ENCODE data around the gene XAB2.

The XAB2 gene

GRCh38 chr19:7661744-7662538 is 32.6 kb upstream of the XAB2 start:
- no peak overlapping the region for H3K4me3 ChIP-seq (ENCODE audit: low read depth, low read length)
- TF ChIP-seq CTCF (IDR thresholded peaks at IDR 0.05; ENCODE audit: insufficient read depth, low read depth, low read length, missing control alignments), result no peak
- DNase-seq (ENCODE audit: low read depth), result no peak

- H3K4me3 ChIP-seq (ENCODE audit: low read depth, low read length), result peak overlapping the region; percentile 53
- TF ChIP-seq CTCF (IDR thresholded peaks at IDR 0.05; ENCODE audit: insufficient read depth, low read depth, low read length, missing control alignments), result no peak
- DNase-seq (ENCODE audit: low read depth), result peak; percentile 96
Observed at GRCh38 chr19:7658219-7658686, 28.9 kb upstream of the XAB2 start.

- no peak overlapping the region for H3K4me3 ChIP-seq (ENCODE audit: low read depth, low read length)
- DNase-seq (ENCODE audit: low read depth), result no peak
- no peak for TF ChIP-seq CTCF (IDR thresholded peaks at IDR 0.05; ENCODE audit: insufficient read depth, low read depth, low read length, missing control alignments)
Observed at GRCh38 chr19:7657131-7657751, 27.9 kb upstream of the XAB2 start.

GRCh38 chr19:7655581-7655980 is 26.2 kb upstream of the XAB2 start:
- no peak for DNase-seq (ENCODE audit: low read depth)
- no peak for TF ChIP-seq CTCF (IDR thresholded peaks at IDR 0.05; ENCODE audit: insufficient read depth, low read depth, low read length, missing control alignments)
- no peak overlapping the region for H3K4me3 ChIP-seq (ENCODE audit: low read depth, low read length)

- TF ChIP-seq CTCF (IDR thresholded peaks at IDR 0.05; ENCODE audit: insufficient read depth, low read depth, low read length, missing control alignments), result no peak
- H3K4me3 ChIP-seq (ENCODE audit: low read depth, low read length), result no peak overlapping the region
- no peak for DNase-seq (ENCODE audit: low read depth)
Observed at GRCh38 chr19:7654401-7654800, 25.1 kb upstream of the XAB2 start.

- H3K4me3 ChIP-seq (ENCODE audit: low read depth, low read length), result peak overlapping the region; percentile 28
Observed at GRCh38 chr19:7652061-7652641, 22.8 kb upstream of the XAB2 start.

More at GRCh38 chr19:7652061-7652641, 22.8 kb upstream of the XAB2 start:
- TF ChIP-seq CTCF (IDR thresholded peaks at IDR 0.05; ENCODE audit: insufficient read depth, low read depth, low read length, missing control alignments), result peak; percentile 93
- peak; percentile 89 for DNase-seq (ENCODE audit: low read depth)

Measured in GM12865 (cell line).